Tibial artery (tissue), 4 donors: Measurements from ENCODE around the gene ZPBP2.
"Not testable (repeated sequence)": the region's sequence is repeated elsewhere in the genome, so short reads cannot be mapped to it uniquely, and the experiment has no call there.

Experiments used
- DNase-seq, 2 donors: peaks; one replicate each; pipeline ENCODE4 v3.0.0-alpha.2; 2019
- H3K27ac ChIP-seq, 2 donors: fragments of 200-600 bp; sonication (generic) in 1 of 2; 1 replicate in 1 of 2; 2 replicates in 1 of 2; pipeline ENCODE4 v1.5.1; 2018 to 2019; ENCODE audit warnings: mild to moderate bottlenecking in 1 of 2
- H3K27me3 ChIP-seq, 2 donors: fragments of 200-600 bp; sonication (generic) in 1 of 2; one replicate each; pipeline versions ENCODE4 v1.5.1 to v1.6.0; 2016 to 2019
- H3K36me3 ChIP-seq, 3 donors: fragments of 200-600 bp; sonication (generic) in 2 of 3; one replicate each; pipeline ENCODE4 v1.5.1; 2016 to 2019; ENCODE audit warnings: mild to moderate bottlenecking in 2 of 3
- H3K4me1 ChIP-seq, 4 donors: fragments of 200-600 bp; sonication (generic) in 2 of 4; 1 replicate in 3 of 4; 2 replicates in 1 of 4; pipeline ENCODE4 v1.5.1; 2016 to 2019
- H3K4me3 ChIP-seq, 2 donors: fragments of 200-600 bp; sonication (generic) in 1 of 2; 1 replicate in 1 of 2; 2 replicates in 1 of 2; pipeline ENCODE4 v1.5.1; 2018 to 2019; ENCODE audit warnings: mild to moderate bottlenecking in 2 of 2
- H3K9me3 ChIP-seq, 3 donors: fragments of 200-600 bp; sonication (generic) in 1 of 3; one replicate each; pipeline ENCODE4 v1.5.1; 2016 to 2019
- intact Hi-C: fragments of 100-400 bp; cut with DNase I; formaldehyde crosslinking; loops from one replicate; pipeline ENCODE4 v1.15.0; 2023; ENCODE audit warnings: low total_unique reads
- TF ChIP-seq, protein P1 (sequence below), 2 experiments: fragments of 200-600 bp in 1 of 2; fragments of 450-650 bp in 1 of 2; IDR thresholded peaks; one replicate each; pipeline ENCODE4 v1.5.1; 2017 to 2019; ENCODE audit warnings: antibody characterized with exemption in 2 of 2, mild to moderate bottlenecking in 1 of 2, moderate library complexity in 1 of 2

The ZPBP2 gene

DNA sequence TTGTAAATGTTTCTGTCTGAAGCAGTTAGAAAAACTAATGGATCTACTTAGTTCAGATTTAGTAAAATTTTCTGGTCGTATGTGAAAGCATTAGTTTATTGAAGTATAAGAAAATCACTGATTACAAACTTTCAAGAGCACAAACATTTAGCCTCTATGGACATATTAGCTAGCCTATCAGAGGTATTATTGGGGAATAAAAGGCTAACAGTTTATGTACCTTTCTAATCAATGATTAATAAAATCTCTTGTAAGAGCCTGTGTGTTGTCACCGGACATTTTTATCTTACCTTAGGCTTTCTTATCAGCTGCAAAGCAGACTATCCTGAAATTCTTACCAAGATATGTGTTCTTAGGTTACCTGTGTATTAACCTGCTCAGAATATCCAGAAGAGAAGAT is 21.2 kb downstream of the ZPBP2 start:
- DNase-seq, result no peak
- no peaks in the 10 kb centered on the region for H3K9me3 ChIP-seq
- no peaks in the 10 kb centered on the region for H3K36me3 ChIP-seq
- no peaks in the 10 kb centered on the region for H3K4me1 ChIP-seq
- no peak overlapping the region for H3K27ac ChIP-seq
- TF ChIP-seq, protein P1, sequence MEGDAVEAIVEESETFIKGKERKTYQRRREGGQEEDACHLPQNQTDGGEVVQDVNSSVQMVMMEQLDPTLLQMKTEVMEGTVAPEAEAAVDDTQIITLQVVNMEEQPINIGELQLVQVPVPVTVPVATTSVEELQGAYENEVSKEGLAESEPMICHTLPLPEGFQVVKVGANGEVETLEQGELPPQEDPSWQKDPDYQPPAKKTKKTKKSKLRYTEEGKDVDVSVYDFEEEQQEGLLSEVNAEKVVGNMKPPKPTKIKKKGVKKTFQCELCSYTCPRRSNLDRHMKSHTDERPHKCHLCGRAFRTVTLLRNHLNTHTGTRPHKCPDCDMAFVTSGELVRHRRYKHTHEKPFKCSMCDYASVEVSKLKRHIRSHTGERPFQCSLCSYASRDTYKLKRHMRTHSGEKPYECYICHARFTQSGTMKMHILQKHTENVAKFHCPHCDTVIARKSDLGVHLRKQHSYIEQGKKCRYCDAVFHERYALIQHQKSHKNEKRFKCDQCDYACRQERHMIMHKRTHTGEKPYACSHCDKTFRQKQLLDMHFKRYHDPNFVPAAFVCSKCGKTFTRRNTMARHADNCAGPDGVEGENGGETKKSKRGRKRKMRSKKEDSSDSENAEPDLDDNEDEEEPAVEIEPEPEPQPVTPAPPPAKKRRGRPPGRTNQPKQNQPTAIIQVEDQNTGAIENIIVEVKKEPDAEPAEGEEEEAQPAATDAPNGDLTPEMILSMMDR (IDR thresholded peaks at IDR 0.05), result no peak
- peaks cover 0 to 44% of the 10 kb centered on the region in 2 donors for H3K27me3 ChIP-seq
- intact Hi-C loops, result no loop called here
- no peak overlapping the region for H3K4me3 ChIP-seq

DNA sequence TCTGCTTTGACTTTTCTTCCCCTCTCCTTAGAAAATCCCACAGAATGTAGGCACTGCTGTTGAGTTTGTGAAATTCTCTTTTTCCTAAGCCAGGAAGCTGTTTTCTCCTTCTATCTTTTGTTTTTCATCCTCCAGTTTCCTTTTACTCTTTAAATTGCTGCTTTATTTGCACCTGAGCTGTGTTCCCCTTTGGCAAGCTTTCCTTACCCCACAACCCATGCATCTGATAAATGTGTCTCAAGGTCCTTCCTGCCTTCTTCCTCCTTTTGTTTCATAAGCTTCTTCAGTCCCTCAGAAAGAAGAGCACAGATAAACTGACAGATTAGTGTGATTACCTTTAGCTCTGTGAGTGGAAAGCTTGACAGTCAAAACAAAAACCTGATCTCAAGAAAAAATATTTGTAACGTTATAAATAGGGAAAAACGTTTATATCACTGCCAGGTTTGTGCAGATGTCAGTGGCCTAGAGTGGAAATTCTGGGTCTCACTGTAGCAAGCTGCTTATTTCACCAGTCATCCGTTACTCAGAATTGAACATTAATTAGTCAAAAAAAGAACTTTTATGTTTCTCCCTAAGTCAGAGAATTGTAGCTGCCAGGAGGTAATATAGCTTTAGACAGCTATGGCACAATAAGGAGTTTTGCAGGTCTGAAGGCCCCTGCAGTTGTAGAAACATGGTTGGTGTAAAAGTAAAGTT is 26.8 kb downstream of the ZPBP2 start:
- TF ChIP-seq, protein P1 (IDR thresholded peaks at IDR 0.05), result no peak
- Histone ChIP-seq H3K4me3 (no peak overlapping the region), H3K27ac (no peak overlapping the region), H3K36me3 (no peaks in the 10 kb centered on the region), H3K27me3 (peaks cover 0 to 24% of the 10 kb centered on the region in 2 donors), H3K4me1 (no peaks in the 10 kb centered on the region), H3K9me3 (no peaks in the 10 kb centered on the region)
- intact Hi-C loops, result no loop called here
- DNase-seq, result no peak

DNA sequence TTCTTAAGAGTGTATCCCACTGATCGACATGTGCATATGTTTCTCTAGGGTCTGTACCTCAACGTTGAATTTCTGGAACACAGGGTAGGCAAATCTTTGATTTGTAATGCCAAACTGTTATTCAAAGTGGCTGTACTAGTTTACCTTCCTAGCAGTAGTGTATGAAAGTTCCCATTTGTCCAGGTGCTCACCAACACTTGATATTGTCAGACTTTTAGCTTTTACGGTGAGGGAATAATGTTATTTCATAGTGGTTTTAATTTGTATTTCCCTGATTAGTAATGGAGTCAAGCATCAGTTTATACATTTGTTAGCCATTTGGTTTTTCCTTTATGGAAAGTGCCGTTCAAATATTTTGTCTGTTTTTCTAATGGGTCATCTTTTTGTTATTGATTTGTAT is 30.1 kb downstream of the ZPBP2 start:
- H3K4me1 ChIP-seq, result no peaks in the 10 kb centered on the region
- TF ChIP-seq, protein P1 (IDR thresholded peaks at IDR 0.05), result no peak
- no peak overlapping the region for H3K27ac ChIP-seq
- H3K27me3 ChIP-seq, result peaks cover 0 to 3% of the 10 kb centered on the region in 2 donors
- DNase-seq, result no peak
- H3K9me3 ChIP-seq, result no peaks in the 10 kb centered on the region
- no peak overlapping the region for H3K4me3 ChIP-seq
- no peaks in the 10 kb centered on the region for H3K36me3 ChIP-seq
- intact Hi-C loops, result no loop called here

DNA sequence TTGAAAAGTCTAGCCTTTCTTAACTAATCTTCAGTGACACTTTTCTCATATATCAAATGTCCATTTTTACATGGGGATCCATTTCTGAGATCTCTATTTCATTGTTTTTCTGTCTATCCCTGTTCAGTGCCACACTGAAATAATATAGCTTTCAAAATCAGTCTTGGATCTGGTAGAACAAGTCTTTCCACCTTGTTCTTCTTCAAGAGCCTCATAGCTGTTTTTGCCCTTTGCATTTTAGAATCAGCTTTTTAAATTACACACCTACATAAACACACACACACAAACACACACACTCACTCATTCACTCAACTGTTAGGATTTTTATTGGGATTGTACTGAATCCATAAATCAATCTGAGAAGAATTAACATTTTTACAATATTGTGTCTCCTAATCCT is 31.2 kb downstream of the ZPBP2 start:
- Histone ChIP-seq H3K9me3 (no peaks in the 10 kb centered on the region), H3K36me3 (no peaks in the 10 kb centered on the region), H3K27ac (no peak overlapping the region), H3K4me1 (no peaks in the 10 kb centered on the region), H3K27me3 (peaks cover 0 to 3% of the 10 kb centered on the region in 2 donors), H3K4me3 (no peak overlapping the region)
- no peak for DNase-seq
- intact Hi-C loops, result no loop called here
- TF ChIP-seq, protein P1 (IDR thresholded peaks at IDR 0.05), result no peak

DNA sequence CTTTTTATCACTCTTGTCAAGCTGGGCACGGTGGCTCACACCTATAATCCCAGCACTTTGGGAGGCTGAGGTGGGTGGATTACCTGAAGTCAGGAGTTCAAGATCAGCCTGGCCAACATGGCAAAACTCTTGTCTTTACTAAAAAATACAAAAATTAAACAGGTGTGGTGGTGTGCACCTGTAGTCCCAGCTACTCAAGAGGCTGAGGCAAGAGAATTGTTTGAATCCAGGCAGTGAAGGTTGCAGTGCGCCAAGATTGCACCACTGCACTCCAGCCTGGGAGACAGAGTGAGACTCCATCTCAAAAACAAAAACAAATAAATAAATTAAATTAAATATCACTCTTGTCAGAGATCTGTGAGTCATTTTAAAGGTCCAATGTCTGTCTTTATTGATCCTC is 34.0 kb downstream of the ZPBP2 start:
- H3K36me3 ChIP-seq, DNase-seq, H3K27ac ChIP-seq, intact Hi-C loops, H3K4me3 ChIP-seq, H3K4me1 ChIP-seq, H3K9me3 ChIP-seq, H3K27me3 ChIP-seq: not testable (repeated sequence)

DNA sequence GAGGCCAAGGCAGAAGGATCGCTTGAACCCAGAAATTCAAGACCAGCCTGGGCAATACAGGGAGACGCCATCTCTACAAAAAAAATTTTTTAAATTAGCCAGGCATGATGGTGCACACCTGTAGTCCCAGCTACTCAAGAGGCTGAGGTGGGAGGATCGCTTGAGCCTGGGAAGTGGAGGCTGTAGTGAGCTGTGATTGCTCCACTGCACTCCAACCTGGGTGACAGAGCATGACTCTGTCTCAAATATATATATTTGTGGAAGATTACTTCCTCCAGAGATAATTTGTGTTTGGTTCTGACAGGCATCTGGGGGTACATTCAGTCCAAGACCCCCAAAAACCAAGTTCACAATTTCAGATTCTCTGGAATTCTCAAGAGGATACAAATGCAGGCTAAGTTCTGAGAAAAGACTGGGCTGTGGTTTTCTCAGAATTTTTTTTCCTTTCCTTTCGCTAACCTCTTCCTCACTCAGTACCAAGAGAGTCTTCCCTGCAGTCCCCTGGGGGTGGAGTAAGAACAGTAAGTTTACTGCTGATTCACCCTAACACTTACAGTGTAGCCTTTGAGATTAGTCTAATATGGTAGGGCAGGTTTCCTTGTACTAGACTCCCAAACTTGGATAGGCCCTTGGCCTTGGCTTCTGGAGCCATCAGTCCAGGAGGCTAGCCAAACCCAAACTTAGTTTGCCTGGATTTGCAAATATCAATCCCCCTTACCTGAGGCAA is 35.3 kb downstream of the ZPBP2 start:
- Histone ChIP-seq H3K9me3 (no peaks in the 10 kb centered on the region), H3K27ac (no peak overlapping the region), H3K4me3 (no peak overlapping the region), H3K36me3 (peaks cover 0 to 9% (median 0%) of the 10 kb centered on the region in 3 donors), H3K27me3 (no peaks in the 10 kb centered on the region), H3K4me1 (no peaks in the 10 kb centered on the region)
- TF ChIP-seq, protein P1 (IDR thresholded peaks at IDR 0.05), result no peak
- intact Hi-C loops, result no loop called here
- no peak for DNase-seq
